B cell (primary cell): Measurements from ENCODE around the gene LYRM1. TPM values are rescaled to one million over a fixed set of nuclear protein-coding genes. Genes with fewer than 3 reads are reported as not detected.

Experiments used
- ATAC-seq: fragments of 200-7000 bp; cut with Tn5 transposase; one replicate; pipeline ENCODE4 v1.10.0; 2021; ENCODE audit warnings: low read depth, mild to moderate bottlenecking, moderate number of reproducible peaks, moderate library complexity
- CTCF ChIA-PET: fragments of 350-600 bp; sonication (Branson Sonifier 250); formaldehyde crosslinking; loops from one replicate; lab custom pipeline; 2021; ENCODE audit warnings: antibody characterized with exemption, inconsistent platforms; lab: Charles Lee
- POLR2A ChIA-PET: fragments of 350-600 bp; sonication (Branson Sonifier 250); formaldehyde crosslinking; loops from one replicate; lab custom pipeline; 2021; ENCODE audit warnings: antibody characterized with exemption; lab: Charles Lee
- DNase-seq: peaks from one replicate; pipeline ENCODE4 v3.0.0; 2013
- H2AFZ ChIP-seq: 2 replicates; pipeline ENCODE4 v1.6.1; 2012; ENCODE audit warnings: mild to moderate bottlenecking, low read depth, low read length; ENCODE audit not compliant: insufficient read depth, poor library complexity, severe bottlenecking
- H3K27ac ChIP-seq, 2 donors: 1 replicate in 1 of 2; 2 replicates in 1 of 2; pipeline ENCODE4 v1.5.1; 2012 to 2013; ENCODE audit warnings: low read length in 2 of 2, mild to moderate bottlenecking in 2 of 2, moderate library complexity in 1 of 2
- H3K27me3 ChIP-seq, 4 experiments: fragments of 200-600 bp in 1 of 4; sonication (generic) in 1 of 4; replicated peaks in 1 of 4; 1 replicate in 2 of 4; 2 replicates in 2 of 4; pipeline versions ENCODE4 v1.6.1 to v1.7.0; 2013 to 2016; ENCODE audit warnings: low read length in 3 of 4, mild to moderate bottlenecking in 2 of 4, mixed read lengths in 1 of 4, moderate library complexity in 1 of 4; ENCODE audit not compliant: insufficient read depth in 4 of 4, control insufficient read depth in 3 of 4; ENCODE audit errors: control extremely low read depth in 1 of 4
- H3K36me3 ChIP-seq, 2 experiments: replicated peaks in 1 of 2; 1 replicate in 1 of 2; 2 replicates in 1 of 2; pipeline versions ENCODE4 v1.6.1 to v1.7.1; 2013; ENCODE audit warnings: low read length in 1 of 2; ENCODE audit not compliant: insufficient read depth in 2 of 2, control insufficient read depth in 1 of 2; ENCODE audit errors: control extremely low read depth in 1 of 2, extremely low read depth in 1 of 2
- H3K4me1 ChIP-seq, 2 donors: fragments of 200-600 bp in 1 of 2; sonication (generic) in 1 of 2; 1 replicate in 1 of 2; 2 replicates in 1 of 2; pipeline versions ENCODE4 v1.5.1 to v1.6.1; 2013 to 2017; ENCODE audit warnings: low read length in 2 of 2; ENCODE audit not compliant: control insufficient read depth in 2 of 2, insufficient read depth in 2 of 2
- H3K4me2 ChIP-seq: replicated peaks from 2 replicates; pipeline ENCODE3; 2012; ENCODE audit warnings: mild to moderate bottlenecking, low read depth, low read length; ENCODE audit not compliant: poor library complexity, severe bottlenecking
- H3K4me3 ChIP-seq, 5 experiments: fragments of 200-600 bp in 1 of 5; sonication (generic) in 1 of 5; 1 replicate in 3 of 5; 2 replicates in 2 of 5; pipeline versions ENCODE4 v1.5.1 to v1.7.0; 2011 to 2016; ENCODE audit warnings: low read length in 4 of 5, mild to moderate bottlenecking in 4 of 5, low read depth in 2 of 5, control low read depth in 1 of 5, moderate library complexity in 1 of 5; ENCODE audit not compliant: insufficient read depth in 1 of 5; ENCODE audit errors: control extremely low read depth in 1 of 5, extremely low read depth in 1 of 5
- H3K79me2 ChIP-seq: fragments of 200-600 bp; sonication (generic); one replicate; pipeline ENCODE4 v1.6.0; 2016; ENCODE audit warnings: low read length; ENCODE audit not compliant: control insufficient read depth, insufficient read depth
- H3K9ac ChIP-seq: fragments of 200-600 bp; sonication (generic); 2 replicates; pipeline ENCODE4 v1.6.1; 2017; ENCODE audit warnings: mild to moderate bottlenecking, low read length, moderate library complexity
- H3K9me3 ChIP-seq, 3 donors: one replicate each; pipeline versions ENCODE4 v1.6.1 to v1.7.1; 2013; ENCODE audit warnings: low read length in 2 of 3; ENCODE audit not compliant: control insufficient read depth in 2 of 3, insufficient read depth in 1 of 3; ENCODE audit errors: control extremely low read depth in 1 of 3
- H4K20me1 ChIP-seq: 2 replicates; pipeline ENCODE4 v1.6.0; 2012; ENCODE audit warnings: mild to moderate bottlenecking, low read length; ENCODE audit not compliant: insufficient read depth, control insufficient read depth, poor library complexity, severe bottlenecking
- H3K27ac Mint-ChIP-seq: one replicate; pipeline ENCODE4 v1.8.0; 2021; ENCODE audit warnings: mixed read lengths
- H3K27me3 Mint-ChIP-seq: one replicate; pipeline ENCODE4 v1.8.0; 2021; ENCODE audit warnings: mixed read lengths
- H3K4me1 Mint-ChIP-seq: one replicate; pipeline ENCODE4 v1.8.0; 2021; ENCODE audit warnings: mixed read lengths
- H3K4me3 Mint-ChIP-seq: one replicate; pipeline ENCODE4 v1.8.0; 2021; ENCODE audit warnings: mixed read lengths
- H3K9me3 Mint-ChIP-seq: one replicate; pipeline ENCODE4 v1.8.0; 2022; ENCODE audit warnings: mixed read lengths; ENCODE audit not compliant: insufficient read depth
- EZH2 ChIP-seq: IDR thresholded peaks from 2 replicates; pipeline ENCODE4 v1.6.1; 2012; ENCODE audit warnings: borderline replicate concordance, low read depth, mild to moderate bottlenecking, moderate library complexity, low read length; ENCODE audit not compliant: insufficient read depth, poor library complexity, severe bottlenecking
- WGBS: methylation state at CpG from one replicate; pipeline ENCODE4 v1.1.5; 2013; ENCODE audit warnings: missing lambda C conversion rate; ENCODE audit not compliant: insufficient coverage; 5-methylcytosine and 5-hydroxymethylcytosine counted together
- intact Hi-C: fragments of 100-400 bp; cut with micrococcal nuclease; formaldehyde crosslinking; loops from one replicate; pipeline ENCODE4 v1.10.0; 2022
- polyA plus RNA-seq: library from polyadenylated mRNA; depleted of rRNA; stranded (reverse); fragments of >200 nt; gene quantifications from 2 replicates; pipeline ENCODE4 v1.2.3, GENCODE V29; 2012
- total RNA-seq, 2 donors: library from RNA; stranded (reverse); fragments of 120-200 nt in 1 of 2; gene quantifications; 1 replicate in 1 of 2; 2 replicates in 1 of 2; pipeline versions ENCODE4 v1.2.3 to v1.2.4, GENCODE V29; 2013 to 2022
- TF ChIP-seq, protein P1 (sequence below): fragments of 200-600 bp; IDR thresholded peaks from one replicate; pipeline ENCODE4 v1.8.0; 2022; ENCODE audit warnings: antibody characterized with exemption, mild to moderate bottlenecking

LYRM1 gene
- total and polyA plus RNA-seq, 2 donors (not counting 1 experiment from before 2014, with no cell fraction given), result 20.0 to 21.8 TPM

DNA sequence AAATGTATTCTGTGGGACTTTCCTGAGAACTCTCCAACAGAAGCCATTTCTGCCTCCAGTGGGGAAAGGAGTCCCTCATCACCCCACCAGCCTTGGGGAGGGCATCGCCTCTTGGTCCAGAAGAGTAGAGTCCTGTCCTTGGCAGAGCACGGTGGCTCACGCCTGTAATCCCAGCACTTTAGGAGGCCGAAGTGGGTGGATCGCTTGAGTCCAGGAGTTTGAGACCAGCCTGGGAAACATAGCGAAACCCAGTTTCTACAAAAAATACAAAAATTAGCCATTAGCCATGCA, 41.0 kb downstream of the LYRM1 start:
- TF ChIP-seq, protein P1, sequence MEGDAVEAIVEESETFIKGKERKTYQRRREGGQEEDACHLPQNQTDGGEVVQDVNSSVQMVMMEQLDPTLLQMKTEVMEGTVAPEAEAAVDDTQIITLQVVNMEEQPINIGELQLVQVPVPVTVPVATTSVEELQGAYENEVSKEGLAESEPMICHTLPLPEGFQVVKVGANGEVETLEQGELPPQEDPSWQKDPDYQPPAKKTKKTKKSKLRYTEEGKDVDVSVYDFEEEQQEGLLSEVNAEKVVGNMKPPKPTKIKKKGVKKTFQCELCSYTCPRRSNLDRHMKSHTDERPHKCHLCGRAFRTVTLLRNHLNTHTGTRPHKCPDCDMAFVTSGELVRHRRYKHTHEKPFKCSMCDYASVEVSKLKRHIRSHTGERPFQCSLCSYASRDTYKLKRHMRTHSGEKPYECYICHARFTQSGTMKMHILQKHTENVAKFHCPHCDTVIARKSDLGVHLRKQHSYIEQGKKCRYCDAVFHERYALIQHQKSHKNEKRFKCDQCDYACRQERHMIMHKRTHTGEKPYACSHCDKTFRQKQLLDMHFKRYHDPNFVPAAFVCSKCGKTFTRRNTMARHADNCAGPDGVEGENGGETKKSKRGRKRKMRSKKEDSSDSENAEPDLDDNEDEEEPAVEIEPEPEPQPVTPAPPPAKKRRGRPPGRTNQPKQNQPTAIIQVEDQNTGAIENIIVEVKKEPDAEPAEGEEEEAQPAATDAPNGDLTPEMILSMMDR, result no peak
- TF ChIP-seq EZH2, result no peak
- ChIA-PET CTCF (interaction anchor here (0.7 to 1.1 kb wide), 2 partner anchors 91 to 143 kb away, joined by 3 to 4 read pairs; no protein-coding TSS in a partner anchor), POLR2A (no interaction called here)
- H3K4me3 ChIP-seq, result no peak overlapping the region
- intact Hi-C loops, result no loop called here
- Mint-ChIP-seq H3K9me3 (no peaks in the 10 kb centered on the region), H3K27ac (no peak overlapping the region), H3K4me1 (peaks cover 4% of the 10 kb centered on the region), H3K4me3 (no peak overlapping the region), H3K27me3 (no peaks in the 10 kb centered on the region)
- H3K36me3 ChIP-seq, result no peaks in the 10 kb centered on the region
- no peaks in the 10 kb centered on the region for H4K20me1 ChIP-seq
- no peak for DNase-seq
- no peak overlapping the region for H3K4me2 ChIP-seq
- H3K27ac ChIP-seq, result no peak overlapping the region
- no peaks in the 10 kb centered on the region for H3K79me2 ChIP-seq
- no peak overlapping the region for H2AFZ ChIP-seq
- ATAC-seq, result no peak
- H3K9me3 ChIP-seq, result no peaks in the 10 kb centered on the region
- no peaks in the 10 kb centered on the region for H3K4me1 ChIP-seq
- no peak overlapping the region for H3K9ac ChIP-seq
- no peaks in the 10 kb centered on the region for H3K27me3 ChIP-seq
- 98% methylated on average over 5 of the region's 6 CpGs for WGBS

DNA sequence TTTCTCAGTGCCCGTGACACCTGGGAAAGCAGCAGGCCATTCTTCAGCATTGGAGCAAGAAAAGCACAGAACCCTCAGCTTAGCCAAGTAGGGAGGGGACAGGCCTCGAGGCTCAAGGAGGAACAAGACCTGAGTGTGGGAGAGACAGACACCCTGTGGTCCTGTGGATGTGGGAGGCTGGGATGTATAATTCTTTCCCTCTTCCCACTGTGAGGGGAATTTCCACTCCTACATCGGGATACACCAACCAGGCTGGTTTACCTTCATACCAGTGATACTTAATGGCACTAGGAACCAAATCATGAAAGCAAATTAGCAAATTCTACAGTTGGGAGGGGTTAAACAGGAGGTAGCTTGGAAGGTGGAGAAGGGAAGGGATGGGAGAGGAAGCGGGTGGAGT, 41.7 kb downstream of the LYRM1 start:
- Histone ChIP-seq H4K20me1 (no peaks in the 10 kb centered on the region), H3K9me3 (no peaks in the 10 kb centered on the region), H3K36me3 (no peaks in the 10 kb centered on the region), H3K4me1 (no peaks in the 10 kb centered on the region), H3K27me3 (no peaks in the 10 kb centered on the region), H3K4me2 (no peak overlapping the region), H3K9ac (no peak overlapping the region), H3K27ac (no peak overlapping the region), H3K79me2 (no peaks in the 10 kb centered on the region), H3K4me3 (no peak overlapping the region), H2AFZ (no peak overlapping the region)
- no peaks in the 10 kb centered on the region for H3K9me3 Mint-ChIP-seq
- DNase-seq (no peak), ATAC-seq (no peak)
- ChIA-PET POLR2A (no interaction called here), CTCF (interaction anchor here (1.1 kb wide), 1 partner anchor 91 kb away, joined by 4 read pairs; no protein-coding TSS in a partner anchor)
- no peaks in the 10 kb centered on the region for H3K27me3 Mint-ChIP-seq
- intact Hi-C loops, result no loop called here
- H3K4me3 Mint-ChIP-seq, result no peak overlapping the region
- peaks cover 4% of the 10 kb centered on the region for H3K4me1 Mint-ChIP-seq
- TF ChIP-seq, protein P1, result no peak
- TF ChIP-seq EZH2, result no peak
- H3K27ac Mint-ChIP-seq, result no peak overlapping the region
- WGBS, result 100% methylated on average over 1 of the region's 4 CpGs
